Smooth muscle cell (in vitro differentiated cells): ENCODE results near the gene LRRFIP1. TPM values are rescaled to one million over a fixed set of nuclear protein-coding genes. Genes with fewer than 3 reads are reported as not detected.

Source experiments
- DNase-seq: peaks from one replicate; lab custom pipeline; 2025; ENCODE audit not compliant: unreplicated experiment; lab: John Stamatoyannopoulos, UW
- H2AFZ ChIP-seq: fragments of 200-600 bp; sonication (generic); 2 replicates; pipeline ENCODE4 v1.6.0; 2016; ENCODE audit warnings: antibody characterized with exemption, low read depth, mild to moderate bottlenecking
- H3F3A ChIP-seq: fragments of 200-600 bp; sonication (generic); 2 replicates; pipeline ENCODE4 v1.6.0; 2017; ENCODE audit warnings: antibody characterized with exemption, low read depth
- H3K27ac ChIP-seq: fragments of 200-600 bp; sonication (generic); 2 replicates; pipeline ENCODE4 v1.5.1; 2016; ENCODE audit warnings: low read depth, mild to moderate bottlenecking
- H3K27me3 ChIP-seq: fragments of 200-600 bp; sonication (generic); 2 replicates; pipeline ENCODE4 v1.6.1; 2016; ENCODE audit warnings: low read depth, mild to moderate bottlenecking
- H3K36me3 ChIP-seq: fragments of 200-600 bp; sonication (generic); 2 replicates; pipeline ENCODE4 v1.5.1; 2016; ENCODE audit warnings: low read depth
- H3K4me1 ChIP-seq: fragments of 200-600 bp; sonication (generic); 2 replicates; pipeline ENCODE4 v1.5.1; 2016; ENCODE audit warnings: low read depth
- H3K4me2 ChIP-seq: fragments of 200-600 bp; sonication (generic); 2 replicates; pipeline ENCODE4 v1.6.0; 2016; ENCODE audit warnings: mild to moderate bottlenecking
- H3K4me3 ChIP-seq: fragments of 200-600 bp; sonication (generic); 2 replicates; pipeline ENCODE4 v1.5.1; 2016; ENCODE audit warnings: mild to moderate bottlenecking
- H3K79me2 ChIP-seq: fragments of 200-600 bp; sonication (generic); 2 replicates; pipeline ENCODE4 v1.6.0; 2016; ENCODE audit warnings: low read depth, mild to moderate bottlenecking
- H3K9ac ChIP-seq: fragments of 200-600 bp; sonication (generic); 2 replicates; pipeline ENCODE4 v1.6.0; 2016; ENCODE audit warnings: low read depth
- H3K9me3 ChIP-seq: fragments of 200-600 bp; sonication (generic); replicated peaks from 2 replicates; pipeline ENCODE4 v1.5.1; 2016; ENCODE audit warnings: low read depth
- H4K20me1 ChIP-seq: fragments of 200-600 bp; sonication (generic); 2 replicates; pipeline ENCODE4 v1.6.0; 2016; ENCODE audit warnings: low read depth
- CTCF ChIP-seq: fragments of 200-600 bp; sonication (generic); IDR thresholded peaks from 2 replicates; pipeline ENCODE4 v1.5.1; 2017; ENCODE audit warnings: borderline replicate concordance, mild to moderate bottlenecking, antibody characterized with exemption; ENCODE audit not compliant: insufficient read depth, poor library complexity, severe bottlenecking
- WGBS: methylation state at CpG from one replicate; pipeline ENCODE4 v1.1.7; 2016; ENCODE audit warnings: low lambda C conversion rate; 5-methylcytosine and 5-hydroxymethylcytosine counted together
- polyA plus RNA-seq: library from polyadenylated mRNA; unstranded; fragments of >200 nt; fragmentation: Nextera tagmentation; extraction: Ambion mirVana; gene quantifications from 2 replicates; pipeline ENCODE4 v1.2.1, GENCODE V29; 2016
- total RNA-seq: library from RNA; depleted of rRNA; stranded (reverse); fragments of >200 nt; gene quantifications from 2 replicates; pipeline ENCODE4 v1.2.3, GENCODE V29; 2014

The LRRFIP1 gene
- total and polyA plus RNA-seq, 2 experiments from 2014 or later, result 36.2 to 65.1 TPM

- WGBS, result 98% methylated on average over 34 of the region's 34 CpGs
- Histone ChIP-seq H3K79me2 (no peaks in the 10 kb centered on the region), H3K9ac (no peak overlapping the region), H3F3A (no peaks in the 10 kb centered on the region), H3K9me3 (no peaks in the 10 kb centered on the region), H3K4me2 (no peak overlapping the region), H2AFZ (no peak overlapping the region), H3K27ac (no peak overlapping the region), H3K4me3 (no peak overlapping the region), H3K4me1 (no peaks in the 10 kb centered on the region), H3K36me3 (no peaks in the 10 kb centered on the region), H4K20me1 (no peaks in the 10 kb centered on the region), H3K27me3 (no peaks in the 10 kb centered on the region)
- no peak for DNase-seq
- TF ChIP-seq CTCF, result no peak
Measured at GRCh38 chr2:237799060-237799428, 171.7 kb downstream of the LRRFIP1 start.

DNA sequence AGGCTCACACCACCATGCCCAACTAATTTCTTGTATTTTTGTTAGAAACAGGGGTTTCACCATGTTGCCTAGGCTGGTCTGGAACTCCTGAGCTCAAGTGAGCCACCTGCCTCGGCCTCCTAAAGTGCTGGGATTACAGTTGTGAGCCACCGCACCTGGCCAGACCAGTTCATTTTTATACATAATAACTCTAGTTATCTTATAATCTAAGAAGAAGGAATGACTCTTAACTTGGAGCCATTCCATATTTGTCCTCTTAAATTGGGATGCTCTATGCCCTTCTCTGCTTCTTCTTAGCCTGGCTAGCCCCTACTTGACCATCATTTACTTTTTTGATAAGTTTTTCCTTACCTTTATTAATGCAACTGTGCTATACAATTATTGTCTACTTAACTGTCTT, 174.1 kb downstream of the LRRFIP1 start:
- no peak overlapping the region for H2AFZ ChIP-seq
- no peaks in the 10 kb centered on the region for H3K4me1 ChIP-seq
- no peak overlapping the region for H3K27ac ChIP-seq
- H3K27me3 ChIP-seq, result no peaks in the 10 kb centered on the region
- no peaks in the 10 kb centered on the region for H3K36me3 ChIP-seq
- no peaks in the 10 kb centered on the region for H4K20me1 ChIP-seq
- 95% methylated on average over 2 of the region's 2 CpGs for WGBS
- TF ChIP-seq CTCF, result no peak
- no peaks in the 10 kb centered on the region for H3K79me2 ChIP-seq
- DNase-seq, result no peak
- H3K4me3 ChIP-seq, result no peak overlapping the region
- H3K4me2 ChIP-seq, result no peak overlapping the region
- no peak overlapping the region for H3K9ac ChIP-seq
- no peaks in the 10 kb centered on the region for H3K9me3 ChIP-seq
- no peaks in the 10 kb centered on the region for H3F3A ChIP-seq

- no peak for DNase-seq
- H3K27ac ChIP-seq, result no peak overlapping the region
- no peak overlapping the region for H3K4me2 ChIP-seq
- H3K4me3 ChIP-seq, result no peak overlapping the region
- H3F3A ChIP-seq, result no peaks in the 10 kb centered on the region
- H4K20me1 ChIP-seq, result no peaks in the 10 kb centered on the region
- no peaks in the 10 kb centered on the region for H3K4me1 ChIP-seq
- H3K79me2 ChIP-seq, result no peaks in the 10 kb centered on the region
- H3K9ac ChIP-seq, result no peak overlapping the region
- WGBS, result 70% methylated on average over 2 of the region's 2 CpGs
- H3K9me3 ChIP-seq, result no peaks in the 10 kb centered on the region
- TF ChIP-seq CTCF, result no peak
- H3K27me3 ChIP-seq, result peaks cover 27% of the 10 kb centered on the region
- H2AFZ ChIP-seq, result no peak overlapping the region
- H3K36me3 ChIP-seq, result no peaks in the 10 kb centered on the region
Measured at GRCh38 chr2:237806334-237806733, 178.9 kb downstream of the LRRFIP1 start.

DNA sequence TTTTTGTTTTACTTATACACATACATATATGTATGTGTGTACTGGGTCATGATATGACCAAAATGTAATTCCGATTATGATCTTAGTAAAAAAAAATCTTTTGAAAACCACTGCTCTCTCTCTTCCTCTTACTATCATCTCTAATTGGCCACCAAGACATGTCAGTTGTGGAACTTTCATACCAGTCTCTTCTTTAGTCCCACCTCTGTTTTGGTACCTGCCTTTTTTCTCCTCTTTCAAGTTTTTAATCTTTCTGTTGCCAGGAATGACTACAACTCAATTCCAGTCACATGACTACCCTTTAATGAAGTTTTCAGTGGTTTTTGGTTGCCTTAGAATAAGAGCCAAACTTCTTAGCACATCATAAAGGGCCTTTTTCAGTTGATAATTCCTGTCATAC, 188.2 kb downstream of the LRRFIP1 start:
- Histone ChIP-seq H3K79me2 (no peaks in the 10 kb centered on the region), H3K27me3 (peaks cover 56% of the 10 kb centered on the region), H3K9me3 (no peaks in the 10 kb centered on the region), H4K20me1 (no peaks in the 10 kb centered on the region), H3K4me1 (no peaks in the 10 kb centered on the region), H3K27ac (no peak overlapping the region), H3F3A (no peaks in the 10 kb centered on the region), H3K4me3 (no peak overlapping the region), H3K9ac (no peak overlapping the region), H2AFZ (no peak overlapping the region), H3K4me2 (no peak overlapping the region), H3K36me3 (no peaks in the 10 kb centered on the region)
- TF ChIP-seq CTCF, result no peak
- no peak for DNase-seq
- 85% methylated on average over 1 of the region's 1 CpG for WGBS
